Embryonic facial prominence (tissue), 1 donor: ENCODE results near the gene ENOX1.
A peak's percentile ranks its signal among the peaks of the same experiment; 100 is the strongest.
"Not testable (repeated sequence)": the region's sequence is repeated elsewhere in the genome, so short reads cannot be mapped to it uniquely, and the experiment has no call there.

Experiments
- DNase-seq: peaks from one replicate; pipeline ENCODE4 v3.0.0-alpha.2; 2016; ENCODE audit errors: extremely low spot score

ENOX1 gene

GRCh38 chr13:43786766-43787517 is at the start of gene ENOX1:
ENOX1 (minus strand) TSS chr13:43786972.
- peak; percentile 80 for DNase-seq

GRCh38 chr13:43835701-43836100 is 48.9 kb upstream of the ENOX1 start:
- no peak for DNase-seq

DNA sequence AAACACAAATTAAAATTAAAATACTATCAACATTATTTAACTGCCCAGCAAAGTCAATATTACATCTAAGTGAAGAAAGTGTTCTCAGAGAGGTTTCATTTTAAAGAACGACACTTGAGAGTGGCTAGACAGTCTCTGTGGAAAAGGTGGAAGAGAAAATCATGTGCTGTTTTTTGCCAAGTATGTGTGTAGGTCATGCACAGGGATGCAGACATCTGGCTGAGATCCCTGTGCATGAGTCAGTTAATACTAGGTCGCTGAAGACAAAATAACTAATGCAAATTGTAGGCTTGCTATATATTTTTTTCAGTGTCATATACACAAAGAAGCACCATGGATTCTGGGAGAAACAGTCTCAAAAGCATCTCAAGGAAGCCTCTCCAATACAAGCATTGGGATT is 44.3 kb upstream of the ENOX1 start:
- DNase-seq = no peak

- no peak for DNase-seq
Measured at GRCh38 chr13:43830497-43830881, 43.7 kb upstream of the ENOX1 start.

- not testable (repeated sequence) for DNase-seq
Measured at GRCh38 chr13:43824656-43825055, 37.9 kb upstream of the ENOX1 start.

- no peak for DNase-seq
Measured at GRCh38 chr13:43822969-43823368, 36.2 kb upstream of the ENOX1 start.

DNA sequence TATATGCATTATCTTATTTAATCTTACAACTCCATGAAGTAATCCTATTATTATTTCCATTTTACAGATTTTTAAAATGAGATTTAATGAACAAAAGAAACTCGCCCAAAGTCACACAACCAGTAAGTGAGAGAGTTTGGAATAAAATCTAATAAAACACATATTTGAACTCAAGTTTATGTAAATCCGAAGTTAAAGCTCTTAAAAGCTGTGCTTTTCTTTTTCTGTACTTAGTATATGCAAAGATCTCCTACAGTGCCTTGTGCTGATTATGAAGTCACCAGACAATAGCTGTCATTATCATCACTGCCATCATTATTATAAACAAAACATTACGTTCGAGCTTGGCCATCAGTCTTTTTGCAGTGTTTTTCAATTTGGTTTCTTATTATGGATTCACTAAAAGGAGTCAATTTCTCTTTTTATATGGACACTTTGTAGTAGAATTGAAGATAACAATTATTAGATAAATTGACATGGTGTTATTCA is 29.7 kb upstream of the ENOX1 start:
- DNase-seq = no peak

GRCh38 chr13:43815204-43815603 is 28.4 kb upstream of the ENOX1 start:
- DNase-seq = no peak

DNA sequence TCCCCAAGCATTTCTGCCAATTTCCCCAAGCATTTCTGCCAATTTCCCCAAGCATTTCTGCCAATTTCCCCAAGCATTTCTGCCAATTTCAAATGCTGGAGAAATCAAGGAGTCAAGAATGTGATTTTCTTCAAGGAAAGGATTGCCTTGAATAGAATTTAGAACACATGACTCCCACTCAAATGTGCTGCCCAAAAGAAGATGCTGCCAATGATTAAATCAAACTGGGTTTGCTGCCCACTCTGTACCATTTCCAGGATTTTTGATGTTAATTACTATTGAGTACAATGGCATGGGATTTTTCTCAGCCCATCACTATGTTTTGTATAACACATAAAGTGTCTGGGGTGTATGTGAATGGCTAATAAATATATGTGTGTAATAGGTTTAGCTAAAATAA is 21.9 kb upstream of the ENOX1 start:
- DNase-seq = no peak

GRCh38 chr13:43805681-43806128 is 18.9 kb upstream of the ENOX1 start:
- no peak for DNase-seq

DNA sequence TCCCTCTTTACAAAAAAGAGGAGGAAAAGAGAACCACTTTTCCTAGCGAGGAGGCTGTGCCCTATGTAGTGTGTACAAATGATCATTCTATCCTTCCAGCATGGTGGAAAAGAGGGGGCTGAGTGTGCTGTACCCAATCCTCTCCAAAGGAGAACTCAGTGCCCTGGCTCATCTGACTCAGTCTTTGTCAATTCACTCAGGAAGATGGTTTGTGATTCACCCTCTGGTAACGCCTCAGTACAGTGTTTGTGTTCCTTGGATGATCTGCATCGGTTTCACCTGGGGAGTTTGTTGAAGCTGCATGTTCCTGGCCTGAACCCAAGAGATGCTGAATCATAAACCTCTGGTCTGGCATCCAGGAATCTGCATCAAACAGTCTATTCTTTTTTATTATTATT is 18.3 kb upstream of the ENOX1 start:
- no peak for DNase-seq

- DNase-seq = peak; percentile 76
Measured at GRCh38 chr13:43804461-43805070, 17.8 kb upstream of the ENOX1 start.

DNA sequence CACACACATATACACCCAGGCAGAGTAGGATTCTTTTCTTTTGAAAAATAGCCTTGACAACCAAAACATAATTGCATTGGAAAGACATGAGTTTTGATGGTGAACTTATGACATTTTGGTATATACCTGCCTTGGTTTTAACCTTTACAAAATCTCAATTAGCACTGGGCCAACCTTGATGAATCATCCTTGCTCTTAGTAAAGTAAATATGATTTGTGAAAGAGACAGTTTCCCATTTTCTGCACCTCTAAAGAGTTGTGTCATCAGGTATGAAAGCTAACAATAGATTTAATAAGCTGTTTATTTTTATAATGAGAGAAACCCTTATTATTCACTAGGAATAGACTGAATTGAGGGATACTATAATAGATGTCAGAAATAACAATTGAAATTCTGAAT is 15.7 kb upstream of the ENOX1 start:
- DNase-seq = no peak

DNA sequence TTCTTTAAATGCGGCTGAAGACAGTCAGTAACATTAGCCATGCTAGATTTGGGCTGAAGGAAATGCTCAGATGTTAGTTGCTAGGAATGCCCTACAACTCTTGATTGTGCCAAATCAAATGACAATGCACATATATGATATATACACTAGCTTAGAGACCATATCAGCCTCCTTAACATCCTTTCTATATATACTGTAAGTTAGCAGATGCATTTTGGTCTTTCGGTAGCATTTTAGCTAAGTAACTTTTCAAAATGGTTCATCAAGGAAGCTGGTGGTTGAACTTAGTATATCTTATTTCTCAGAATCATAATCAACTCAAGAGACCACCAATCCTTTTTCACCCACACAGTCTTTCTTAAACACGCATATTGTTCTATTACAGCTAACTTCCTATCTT is 14.1 kb upstream of the ENOX1 start:
- DNase-seq = no peak

GRCh38 chr13:43799191-43799590 is 12.4 kb upstream of the ENOX1 start:
- no peak for DNase-seq

DNA sequence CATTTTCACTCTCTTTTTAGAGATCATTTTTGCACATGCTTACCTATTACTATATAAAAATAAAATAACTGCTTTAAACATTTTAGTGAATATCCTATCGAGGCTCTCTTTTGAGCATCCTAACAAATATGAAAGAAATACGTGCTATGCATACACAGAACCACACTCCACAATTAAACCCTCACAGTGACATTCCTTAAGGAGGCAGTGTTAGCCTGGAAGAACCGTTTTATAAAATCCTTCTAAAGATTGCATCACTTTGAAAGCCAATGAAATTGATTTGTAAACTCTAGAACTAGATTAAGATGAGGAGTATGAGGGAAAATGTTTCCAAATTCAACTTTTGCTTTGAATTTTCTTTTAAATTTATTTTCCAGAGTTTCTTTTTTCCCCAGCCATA is 11.1 kb upstream of the ENOX1 start:
- no peak for DNase-seq

DNA sequence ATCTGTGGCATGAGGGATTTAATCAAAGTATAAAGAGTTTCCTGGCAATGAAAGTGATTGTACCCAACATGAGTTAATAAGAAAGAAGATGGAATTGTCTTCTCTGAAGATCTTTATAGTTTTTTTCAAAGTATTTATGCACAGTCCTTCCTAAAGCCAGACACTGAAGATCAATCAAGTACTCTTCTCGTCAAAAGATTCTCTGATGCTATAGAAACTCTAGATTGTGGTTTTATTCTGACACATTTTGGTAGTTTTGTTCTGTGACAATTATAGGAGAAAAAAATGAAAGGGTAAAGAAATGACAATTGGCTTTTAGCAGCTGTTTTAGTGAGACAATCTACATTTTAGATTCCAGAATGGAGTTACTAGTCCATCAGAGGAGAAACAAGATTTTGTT is 10.4 kb upstream of the ENOX1 start:
- DNase-seq = no peak

GRCh38 chr13:43794416-43794815 is 7.6 kb upstream of the ENOX1 start:
- DNase-seq = no peak

DNA sequence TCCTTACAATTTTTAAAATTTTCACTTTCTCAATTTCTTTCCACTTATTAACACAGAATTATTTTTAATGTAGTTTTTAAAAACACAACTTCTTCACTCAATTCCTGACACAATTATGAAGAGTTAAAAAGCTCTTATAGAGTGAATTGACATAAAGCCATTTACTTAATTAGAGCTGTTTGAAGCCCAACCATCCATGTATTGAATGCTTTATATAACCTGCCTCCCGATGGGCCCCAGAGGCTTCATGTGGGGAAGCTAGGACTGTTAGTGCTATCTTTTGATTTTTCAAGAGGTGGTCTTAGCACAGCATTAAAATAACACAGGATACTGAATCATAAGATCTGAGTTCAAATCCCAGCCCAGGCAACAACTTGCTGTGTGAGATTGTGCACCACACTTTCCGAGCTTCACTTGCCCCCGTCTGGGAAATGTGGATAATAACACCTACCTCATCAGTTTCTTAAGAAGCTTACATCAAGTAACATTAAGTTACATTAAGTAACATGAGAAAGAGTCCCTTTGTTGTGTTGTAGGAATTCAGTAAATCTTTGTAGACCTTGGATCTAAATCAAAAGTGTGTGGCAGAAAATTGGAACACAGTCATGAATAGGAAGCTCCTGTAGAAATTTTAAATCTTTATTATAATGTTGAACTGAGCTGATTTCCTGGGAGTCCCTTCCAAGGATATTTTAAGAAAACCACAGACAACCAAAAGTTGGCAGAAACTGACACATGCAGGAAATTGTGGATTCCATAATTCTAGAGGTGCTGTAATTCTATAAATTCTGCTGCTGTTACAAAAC is 5.5 kb upstream of the ENOX1 start:
- DNase-seq = no peak

- DNase-seq = peak; percentile 34
Measured at GRCh38 chr13:43787997-43788396, 1.2 kb upstream of the ENOX1 start.

DNA sequence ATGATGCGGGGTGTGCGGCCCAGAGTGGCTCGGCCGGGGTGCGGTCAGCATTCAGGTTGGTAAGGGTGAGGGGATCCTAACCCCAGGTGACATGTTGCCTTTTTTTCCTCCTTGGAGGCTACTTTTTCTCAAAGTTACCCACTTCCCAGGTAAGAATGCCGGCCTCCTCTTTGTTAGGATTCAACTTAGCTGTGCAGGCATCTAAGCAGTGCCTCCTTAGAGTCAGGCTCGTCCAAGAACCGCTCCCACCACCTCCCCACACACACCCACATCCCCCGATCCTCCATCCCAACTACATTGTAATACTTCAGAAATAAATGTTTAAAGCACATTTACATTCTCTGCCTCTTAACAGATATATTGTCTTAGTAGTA is 733 bp upstream of the ENOX1 start:
- DNase-seq = no peak

DNA sequence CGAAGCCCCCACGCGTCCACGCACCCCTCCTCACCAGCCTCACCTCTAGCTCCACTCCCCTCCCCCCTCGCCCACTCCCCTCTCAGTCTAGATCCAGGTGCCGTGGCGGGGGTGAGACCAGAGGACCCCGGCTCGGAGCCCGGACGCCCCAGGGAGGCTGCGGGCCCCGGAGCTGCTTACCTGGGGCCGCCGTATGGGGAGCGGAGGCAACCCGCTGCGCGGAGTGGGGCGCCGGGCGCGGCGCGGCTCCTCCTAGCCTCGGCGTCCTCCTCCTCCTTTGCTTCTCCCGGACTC is 353 bp downstream of the ENOX1 start:
- DNase-seq = no peak
